Sigmoid colon (tissue), 7 donors: ENCODE data around the gene TSC2. TPM values are rescaled to one million over a fixed set of nuclear protein-coding genes. Genes with fewer than 3 reads are reported as not detected.

Experiments
- DNase-seq: peaks from one replicate; pipeline ENCODE4 v3.0.0-alpha.2; 2019
- H3K27ac ChIP-seq, 4 donors: fragments of 200-600 bp; sonication (generic); one replicate each; pipeline ENCODE4 v1.5.1; 2016 to 2019; ENCODE audit warnings: mild to moderate bottlenecking in 1 of 4
- H3K27me3 ChIP-seq, 3 donors: fragments of 200-600 bp; sonication (generic); one replicate each; pipeline ENCODE4 v1.5.1; 2019; ENCODE audit warnings: mild to moderate bottlenecking in 1 of 3
- H3K36me3 ChIP-seq, 4 donors: fragments of 200-600 bp; sonication (generic); one replicate each; pipeline ENCODE4 v1.5.1; 2016 to 2019
- H3K4me1 ChIP-seq, 4 donors: fragments of 200-600 bp; sonication (generic); one replicate each; pipeline ENCODE4 v1.5.1; 2017 to 2019
- H3K4me3 ChIP-seq, 4 donors: fragments of 200-600 bp; sonication (generic); one replicate each; pipeline ENCODE4 v1.5.1; 2017 to 2019; ENCODE audit warnings: mild to moderate bottlenecking in 2 of 4, moderate library complexity in 1 of 4
- H3K9me3 ChIP-seq, 4 donors: fragments of 200-600 bp in 3 of 4; sonication (generic) in 3 of 4; one replicate each; pipeline versions ENCODE4 v1.5.1 to v1.6.1; 2013 to 2019
- CTCF ChIP-seq, 4 experiments: fragments of 450-650 bp in 3 of 4; fragments of 200-600 bp in 1 of 4; IDR thresholded peaks; one replicate each; pipeline ENCODE4 v1.5.1; 2016 to 2019; ENCODE audit warnings: antibody characterized with exemption in 4 of 4, mild to moderate bottlenecking in 3 of 4, moderate library complexity in 2 of 4
- EP300 ChIP-seq, 4 donors: sonication (generic); formaldehyde crosslinking; IDR thresholded peaks; one replicate each; pipeline ENCODE4 v1.6.1; 2017; ENCODE audit warnings: antibody characterized with exemption in 4 of 4
- POLR2A ChIP-seq, 2 donors: fragments of 450-650 bp; IDR thresholded peaks; one replicate each; pipeline ENCODE4 v1.6.1; 2016; ENCODE audit warnings: antibody characterized with exemption in 2 of 2, mild to moderate bottlenecking in 2 of 2, moderate library complexity in 2 of 2
- POLR2AphosphoS5 ChIP-seq, 4 donors: sonication (generic); formaldehyde crosslinking; IDR thresholded peaks; one replicate each; pipeline ENCODE4 v1.6.1; 2017; ENCODE audit warnings: antibody characterized with exemption in 4 of 4
- WGBS, 2 donors: extraction: QIAGEN DNeasy Blood & Tissue Kit; methylation state at CpG; one replicate each; pipeline ENCODE4 v1.1.7; 2013; 5-methylcytosine and 5-hydroxymethylcytosine counted together
- intact Hi-C: fragments of 100-400 bp; cut with DNase I; formaldehyde crosslinking; loops from one replicate; pipeline ENCODE4 v1.15.1; 2023
- polyA plus RNA-seq, 3 donors: library from polyadenylated mRNA; stranded (reverse); fragments of 200-250 nt; gene quantifications; one replicate each; pipeline ENCODE4 v1.2.3, GENCODE V29; 2013
- total RNA-seq, 4 donors: library from RNA; depleted of rRNA; stranded (reverse); fragments of >200 nt; gene quantifications; one replicate each; pipeline ENCODE4 v1.1.0, GENCODE V29; 2016
- donor health status: healthy with polysubstance abuse.
- donor health status: Bipolar disorder and iron deficiency.
- donor health status: healthy.

Gene TSC2
- total and polyA plus RNA-seq, 7 donors: 16.9 to 80.9 (median 34.6) TPM

- Histone ChIP-seq H3K27ac (no peak overlapping the region), H3K9me3 (no peaks in the 10 kb centered on the region), H3K36me3 (no peaks in the 10 kb centered on the region), H3K4me1 (peaks cover 0 to 19% (median 13%) of the 10 kb centered on the region in 4 donors), H3K27me3 (peaks cover 0 to 8% (median 8%) of the 10 kb centered on the region in 3 donors), H3K4me3 (no peak overlapping the region)
- DNase-seq: no peak
- TF ChIP-seq CTCF (IDR thresholded peaks at IDR 0.05): no peak
- TF ChIP-seq POLR2A (IDR thresholded peaks at IDR 0.05): no peak
- no peak for TF ChIP-seq POLR2AphosphoS5 (IDR thresholded peaks at IDR 0.05)
- no peak for TF ChIP-seq EP300 (IDR thresholded peaks at IDR 0.05)
- WGBS, 2 donors: 94% methylated on average over 15 of the region's 15 CpGs
- intact Hi-C loops: no loop called here
Measured at GRCh38 chr16:2013527-2013926, 34.3 kb upstream of the TSC2 start.

GRCh38 chr16:2015117-2015946 lies 32.5 kb upstream of the TSC2 start:
- 18 to 73% methylated on average over 24 of the region's 24 CpGs for WGBS, 2 donors
- TF ChIP-seq EP300 (IDR thresholded peaks at IDR 0.05) (no peak), POLR2AphosphoS5 (IDR thresholded peaks at IDR 0.05) (no peak), POLR2A (IDR thresholded peaks at IDR 0.05) (no peak)

GRCh38 chr16:2015947-2016208 lies 31.9 kb upstream of the TSC2 start:
- no peak for TF ChIP-seq POLR2AphosphoS5 (IDR thresholded peaks at IDR 0.05)
- no peak for TF ChIP-seq EP300 (IDR thresholded peaks at IDR 0.05)
- no peak for TF ChIP-seq POLR2A (IDR thresholded peaks at IDR 0.05)
- no peak for TF ChIP-seq CTCF (IDR thresholded peaks at IDR 0.05)
- Histone ChIP-seq H3K36me3 (no peaks in the 10 kb centered on the region), H3K4me1 (peaks cover 0 to 15% (median 13%) of the 10 kb centered on the region in 4 donors), H3K4me3 (no peak overlapping the region), H3K27ac (no peak overlapping the region), H3K9me3 (no peaks in the 10 kb centered on the region), H3K27me3 (peaks cover 20 to 32% (median 31%) of the 10 kb centered on the region in 3 donors)
- intact Hi-C loops: no loop called here
- DNase-seq: no peak
- 32 to 77% methylated on average over 7 of the region's 7 CpGs for WGBS, 2 donors

More at GRCh38 chr16:2015117-2015946, 32.5 kb upstream of the TSC2 start:
- Histone ChIP-seq H3K27ac (no peak overlapping the region), H3K27me3 (peaks cover 15 to 27% (median 25%) of the 10 kb centered on the region in 3 donors), H3K4me1 (peaks cover 0 to 16% (median 13%) of the 10 kb centered on the region in 4 donors), H3K36me3 (no peaks in the 10 kb centered on the region), H3K9me3 (no peaks in the 10 kb centered on the region), H3K4me3 (no peak overlapping the region)
- DNase-seq: no peak
- intact Hi-C loops: no loop called here

GRCh38 chr16:2016407-2016922 lies 31.3 kb upstream of the TSC2 start:
- no peak overlapping the region for H3K27ac ChIP-seq
- peaks cover 0 to 15% (median 13%) of the 10 kb centered on the region in 4 donors for H3K4me1 ChIP-seq
- H3K9me3 ChIP-seq: no peaks in the 10 kb centered on the region
- peaks cover 22 to 38% (median 37%) of the 10 kb centered on the region in 3 donors for H3K27me3 ChIP-seq
- WGBS, 2 donors: 54 to 73% methylated on average over 13 of the region's 13 CpGs
- TF ChIP-seq EP300 (IDR thresholded peaks at IDR 0.05) (no peak), CTCF (IDR thresholded peaks at IDR 0.05) (no peak), POLR2AphosphoS5 (IDR thresholded peaks at IDR 0.05) (no peak), POLR2A (IDR thresholded peaks at IDR 0.05) (no peak)
- DNase-seq: no peak
- H3K36me3 ChIP-seq: no peaks in the 10 kb centered on the region
- H3K4me3 ChIP-seq: no peak overlapping the region
- intact Hi-C loops: no loop called here

GRCh38 chr16:2019518-2019920 lies 28.3 kb upstream of the TSC2 start, which contains the start of gene NPW:
NPW (plus strand) TSS chr16:2019785.
- TF ChIP-seq POLR2A (IDR thresholded peaks at IDR 0.05) (no peak), CTCF (IDR thresholded peaks at IDR 0.05) (no peak), EP300 (IDR thresholded peaks at IDR 0.05) (no peak), POLR2AphosphoS5 (IDR thresholded peaks at IDR 0.05) (no peak)
- Histone ChIP-seq H3K4me3 (peak within 1 kb of the TSS in 1 of 4 donors; percentile 1), H3K27me3 (peaks cover 25 to 42% (median 40%) of the 10 kb centered on the region in 3 donors), H3K4me1 (peaks cover 4 to 32% (median 29%) of the 10 kb centered on the region in 4 donors), H3K36me3 (no peaks in the 10 kb centered on the region), H3K9me3 (no peaks in the 10 kb centered on the region), H3K27ac (no peak within 1 kb of the TSS)
- intact Hi-C loops: no loop called here
- WGBS, 2 donors: 1 to 2% methylated on average over 33 of the region's 33 CpGs
- DNase-seq: no peak
